ENCODE measurements around the gene LUM.

DNA sequence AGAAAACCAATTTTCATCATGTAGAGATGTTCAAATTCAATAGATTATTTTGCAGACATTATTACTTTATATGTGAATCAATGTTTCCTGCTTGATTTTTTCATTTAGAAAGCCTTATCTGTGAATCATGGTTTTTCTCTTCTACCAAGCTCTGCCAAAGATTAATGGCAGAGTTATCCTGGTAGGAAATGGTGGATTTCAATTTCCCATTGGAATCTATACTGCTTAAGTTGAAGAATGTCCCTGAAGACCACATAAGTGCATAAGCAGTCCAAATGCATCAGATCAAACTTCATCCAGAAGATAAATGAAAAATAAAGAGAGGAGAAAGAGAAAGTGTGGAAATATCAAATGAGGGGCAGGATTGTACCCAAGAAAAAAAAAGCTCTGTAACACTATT is 5.0 kb downstream of the LUM start:
- TF ChIP-seq EP300 (IDR thresholded peaks at IDR 0.05), result no peak
- TF ChIP-seq, protein P1, sequence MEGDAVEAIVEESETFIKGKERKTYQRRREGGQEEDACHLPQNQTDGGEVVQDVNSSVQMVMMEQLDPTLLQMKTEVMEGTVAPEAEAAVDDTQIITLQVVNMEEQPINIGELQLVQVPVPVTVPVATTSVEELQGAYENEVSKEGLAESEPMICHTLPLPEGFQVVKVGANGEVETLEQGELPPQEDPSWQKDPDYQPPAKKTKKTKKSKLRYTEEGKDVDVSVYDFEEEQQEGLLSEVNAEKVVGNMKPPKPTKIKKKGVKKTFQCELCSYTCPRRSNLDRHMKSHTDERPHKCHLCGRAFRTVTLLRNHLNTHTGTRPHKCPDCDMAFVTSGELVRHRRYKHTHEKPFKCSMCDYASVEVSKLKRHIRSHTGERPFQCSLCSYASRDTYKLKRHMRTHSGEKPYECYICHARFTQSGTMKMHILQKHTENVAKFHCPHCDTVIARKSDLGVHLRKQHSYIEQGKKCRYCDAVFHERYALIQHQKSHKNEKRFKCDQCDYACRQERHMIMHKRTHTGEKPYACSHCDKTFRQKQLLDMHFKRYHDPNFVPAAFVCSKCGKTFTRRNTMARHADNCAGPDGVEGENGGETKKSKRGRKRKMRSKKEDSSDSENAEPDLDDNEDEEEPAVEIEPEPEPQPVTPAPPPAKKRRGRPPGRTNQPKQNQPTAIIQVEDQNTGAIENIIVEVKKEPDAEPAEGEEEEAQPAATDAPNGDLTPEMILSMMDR (IDR thresholded peaks at IDR 0.05), result no peak
